Hematopoietic multipotent progenitor cell treated with erythropoietin and hydrocortisone succinate and interleukin-3 and kit ligand, for 8 days (in vitro differentiated cells): Measurements from ENCODE around the gene HASPIN.

Experiments
- DNase-seq: peaks from one replicate; pipeline ENCODE4 v3.0.0-alpha.2; 2015

HASPIN gene

DNA sequence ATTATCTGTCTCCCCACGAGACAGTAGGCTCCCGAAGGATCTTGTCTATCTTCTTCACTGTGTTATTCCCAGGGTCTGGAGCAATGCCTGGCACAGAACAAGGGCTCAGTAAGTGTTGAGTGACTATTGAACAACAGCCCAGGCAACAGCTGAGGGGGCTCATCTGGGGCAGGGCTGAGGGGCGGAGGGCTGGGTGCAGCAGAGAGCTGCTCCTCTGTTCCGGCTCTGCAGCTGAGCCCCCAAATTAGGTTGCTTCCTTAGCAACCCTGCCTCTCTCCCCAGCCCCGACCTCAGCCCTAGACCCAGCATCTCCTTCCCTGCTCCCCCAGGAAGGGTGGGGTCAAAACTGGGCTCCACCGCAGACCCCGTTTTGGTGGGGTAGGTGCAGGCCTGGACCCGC, 45.1 kb downstream of the HASPIN start:
- no peak for DNase-seq

DNA sequence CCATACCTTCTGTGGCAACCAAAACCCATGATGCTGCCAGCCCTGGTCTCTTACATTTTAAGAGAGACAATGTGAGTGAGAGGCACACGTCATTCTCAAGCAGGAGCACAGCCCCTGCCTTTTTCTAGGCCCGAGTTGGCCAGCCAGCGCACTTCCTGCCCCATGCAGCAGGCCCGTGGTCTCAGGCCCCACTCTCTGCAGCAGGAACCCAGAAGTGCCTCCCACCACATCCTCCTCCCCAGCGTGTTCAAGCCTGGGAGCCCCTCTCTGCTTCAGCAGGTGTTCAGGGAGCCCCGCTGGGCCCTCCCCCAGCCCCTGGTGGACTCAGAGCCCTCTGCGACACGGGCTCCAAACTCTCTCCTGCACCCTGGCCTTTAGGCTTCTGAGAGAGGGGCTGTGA, 46.8 kb downstream of the HASPIN start:
- no peak for DNase-seq

DNA sequence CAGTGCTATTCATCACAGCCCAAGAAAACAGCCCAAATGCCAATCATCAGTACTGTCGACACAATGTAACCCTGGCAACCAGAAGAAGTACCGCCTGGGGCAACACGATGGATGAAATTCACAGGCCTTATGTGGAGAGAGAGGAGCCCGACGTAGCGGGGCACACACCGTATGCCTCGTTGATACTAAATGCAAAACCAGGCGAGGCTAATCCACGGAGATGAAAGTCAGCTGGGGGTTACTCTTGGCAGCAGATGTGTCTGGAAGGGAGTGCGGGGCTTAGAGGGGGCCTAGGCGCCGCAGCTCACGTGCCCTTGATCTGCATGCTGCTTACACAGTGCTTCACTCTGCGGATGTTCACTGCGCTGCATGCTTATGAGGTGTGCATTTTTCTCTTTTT, 47.4 kb downstream of the HASPIN start:
- DNase-seq = no peak

DNA sequence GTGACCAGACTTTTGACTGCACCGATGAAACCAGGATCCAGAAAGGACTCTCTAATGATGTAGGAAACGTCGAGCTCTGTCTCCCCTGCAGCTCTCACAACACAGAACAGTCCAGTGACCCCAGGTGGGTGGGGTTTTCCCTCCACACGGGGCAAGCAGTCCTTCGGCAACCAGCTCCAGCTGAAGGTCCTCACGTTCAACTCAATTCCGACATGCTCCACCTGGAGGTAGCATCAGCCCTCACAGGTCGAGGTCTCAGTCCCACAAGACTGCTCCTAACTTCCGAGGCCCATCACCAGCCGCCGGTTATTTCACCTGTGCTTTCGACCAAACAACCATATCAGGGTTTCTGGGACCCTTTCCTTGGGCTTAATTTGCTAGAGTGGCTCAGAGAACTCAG, 49.1 kb downstream of the HASPIN start:
- no peak for DNase-seq

DNA sequence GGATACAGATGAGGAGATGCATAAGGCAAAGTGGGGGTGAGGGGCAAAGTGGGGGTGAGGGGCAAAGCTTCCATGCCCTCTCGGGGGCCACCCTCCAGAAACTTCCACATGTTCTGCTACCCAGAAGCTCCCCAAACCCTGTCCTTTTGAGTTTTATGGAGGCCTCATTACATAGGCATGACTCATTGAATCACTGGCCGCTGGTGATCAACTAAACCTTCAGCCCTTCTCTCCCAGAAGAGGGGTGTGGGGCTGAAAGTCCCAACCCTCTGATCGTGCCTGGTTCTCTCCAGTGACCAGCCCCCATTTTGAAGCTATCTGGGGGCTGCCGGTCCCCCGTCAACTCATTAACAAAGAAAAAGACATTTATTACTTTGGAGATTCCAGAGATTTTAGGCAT, 49.8 kb downstream of the HASPIN start:
- no peak for DNase-seq

DNA sequence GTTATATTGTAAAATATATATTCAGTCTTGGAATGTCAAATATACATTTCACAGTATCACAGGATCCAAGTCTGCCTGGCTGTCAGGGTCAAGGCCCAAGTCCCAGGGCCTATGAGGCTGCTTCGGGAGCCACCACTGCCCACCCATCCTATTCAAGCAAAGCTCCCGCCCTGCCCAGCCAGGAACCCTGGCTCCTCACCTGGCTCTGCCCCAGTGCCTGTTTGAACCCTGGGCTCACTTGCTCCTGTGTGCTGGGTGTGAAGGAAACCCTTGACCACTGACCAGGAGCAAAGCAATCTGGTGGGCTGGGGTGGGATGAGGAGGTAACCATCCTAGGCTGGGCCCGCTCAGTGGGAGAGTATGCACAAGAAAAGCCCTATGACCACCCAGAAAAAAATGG, 50.3 kb downstream of the HASPIN start:
- no peak for DNase-seq
